ENCODE data around the gene STAB1. TPM values are rescaled to one million over a fixed set of nuclear protein-coding genes. Genes with fewer than 3 reads are reported as not detected.

STAB1 gene
- total RNA-seq, 2 donors from 2014 or later, result 46.5 to 62.6 TPM

DNA sequence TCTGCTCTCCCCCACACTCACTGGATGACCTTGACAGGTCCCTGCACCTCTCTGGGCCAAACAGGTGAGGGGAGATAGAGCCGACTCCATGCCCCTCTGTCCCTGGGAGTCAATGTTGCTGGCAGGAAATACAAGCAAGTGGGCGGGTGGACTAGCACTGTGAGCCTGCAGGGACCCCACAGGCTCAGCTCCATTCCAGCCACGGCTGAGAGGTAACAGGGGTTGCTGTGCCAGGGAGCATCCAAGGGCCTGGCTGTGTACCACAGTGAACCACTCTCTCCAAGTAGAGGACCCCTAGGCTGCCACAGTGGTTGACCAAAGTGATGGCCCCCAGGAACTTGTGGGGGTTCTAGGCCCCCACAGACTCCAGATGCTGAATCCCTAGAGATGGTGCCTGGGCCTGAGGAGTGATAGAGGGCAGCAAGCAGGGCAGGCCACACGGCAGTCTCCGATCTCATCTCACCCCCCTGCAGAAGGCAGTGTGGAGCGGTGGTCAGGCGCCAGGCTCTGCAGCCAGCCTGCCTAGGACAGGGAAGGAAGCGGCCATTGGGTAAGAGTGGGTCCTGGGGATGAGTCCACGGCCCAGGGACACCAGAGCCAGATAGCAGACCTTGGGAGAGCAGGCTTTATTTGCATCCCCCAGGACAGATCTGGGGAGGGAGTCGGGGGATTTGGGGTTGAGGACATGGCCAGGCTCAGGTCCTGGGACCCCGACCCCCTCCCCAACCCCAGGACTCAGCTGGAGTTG, 44.5 kb upstream of the STAB1 start:
- Histone ChIP-seq H3K27ac (peak overlapping the region; percentile 89 to 99), H3K4me1 (peaks cover 0 to 49% of the 10 kb centered on the region in 2 donors), H3K36me3 (peaks cover 29% of the 10 kb centered on the region), H3K9me3 (no peaks in the 10 kb centered on the region), H3K27me3 (no peaks in the 10 kb centered on the region), H3K4me3 (peak overlapping the region in 1 of 2 donors; percentile 57)
- TF ChIP-seq, protein P1, sequence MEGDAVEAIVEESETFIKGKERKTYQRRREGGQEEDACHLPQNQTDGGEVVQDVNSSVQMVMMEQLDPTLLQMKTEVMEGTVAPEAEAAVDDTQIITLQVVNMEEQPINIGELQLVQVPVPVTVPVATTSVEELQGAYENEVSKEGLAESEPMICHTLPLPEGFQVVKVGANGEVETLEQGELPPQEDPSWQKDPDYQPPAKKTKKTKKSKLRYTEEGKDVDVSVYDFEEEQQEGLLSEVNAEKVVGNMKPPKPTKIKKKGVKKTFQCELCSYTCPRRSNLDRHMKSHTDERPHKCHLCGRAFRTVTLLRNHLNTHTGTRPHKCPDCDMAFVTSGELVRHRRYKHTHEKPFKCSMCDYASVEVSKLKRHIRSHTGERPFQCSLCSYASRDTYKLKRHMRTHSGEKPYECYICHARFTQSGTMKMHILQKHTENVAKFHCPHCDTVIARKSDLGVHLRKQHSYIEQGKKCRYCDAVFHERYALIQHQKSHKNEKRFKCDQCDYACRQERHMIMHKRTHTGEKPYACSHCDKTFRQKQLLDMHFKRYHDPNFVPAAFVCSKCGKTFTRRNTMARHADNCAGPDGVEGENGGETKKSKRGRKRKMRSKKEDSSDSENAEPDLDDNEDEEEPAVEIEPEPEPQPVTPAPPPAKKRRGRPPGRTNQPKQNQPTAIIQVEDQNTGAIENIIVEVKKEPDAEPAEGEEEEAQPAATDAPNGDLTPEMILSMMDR (IDR thresholded peaks at IDR 0.05), result no peak
- no peak for DNase-seq (ENCODE audit: low spot score)

DNA sequence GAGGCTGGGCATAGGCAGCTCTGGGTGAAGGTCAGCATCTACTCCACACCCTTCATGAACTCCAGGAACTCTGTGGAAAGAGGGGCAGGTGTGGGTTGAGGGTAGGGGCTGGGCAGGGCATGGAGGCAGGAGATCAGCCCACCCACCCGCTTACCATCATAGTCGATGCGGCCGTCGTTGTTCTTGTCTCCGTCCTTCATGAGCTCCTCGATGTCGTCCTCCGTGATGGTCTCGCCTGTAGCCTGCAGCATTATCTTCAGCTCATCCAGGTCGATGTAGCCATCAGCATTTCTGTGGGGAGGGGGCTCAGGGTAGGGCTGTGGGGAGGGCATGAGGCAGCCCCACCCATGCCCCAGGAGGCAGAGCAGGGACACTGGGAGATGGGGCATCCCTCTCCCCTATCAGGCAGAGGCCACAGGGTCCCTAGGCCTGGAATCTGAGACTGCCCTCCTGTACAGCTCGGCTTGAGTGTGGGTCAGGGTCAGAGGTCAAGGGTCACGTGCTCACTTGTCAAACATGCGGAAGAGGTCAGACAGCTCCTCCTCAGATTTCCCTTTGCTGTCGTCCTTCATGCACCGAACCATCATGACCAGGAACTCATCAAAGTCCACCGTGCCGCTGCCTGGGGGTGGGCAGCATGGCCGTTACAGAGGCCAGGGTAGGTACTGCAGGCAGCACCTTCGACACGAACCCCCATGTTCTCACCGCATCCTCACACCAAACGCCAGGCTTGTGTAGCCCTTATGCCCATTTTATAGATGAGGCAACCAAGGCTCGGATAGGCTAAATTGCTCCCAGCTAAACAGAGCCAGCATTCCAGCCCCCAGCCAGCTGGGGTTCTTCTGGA, 43.7 kb upstream of the STAB1 start:
- TF ChIP-seq, protein P1 (IDR thresholded peaks at IDR 0.05), result no peak
- H3K27me3 ChIP-seq, result no peaks in the 10 kb centered on the region
- peaks cover 0 to 49% of the 10 kb centered on the region in 2 donors for H3K4me1 ChIP-seq
- no peak for DNase-seq (ENCODE audit: low spot score)
- no peaks in the 10 kb centered on the region for H3K9me3 ChIP-seq
- H3K36me3 ChIP-seq, result peaks cover 29% of the 10 kb centered on the region
- H3K27ac ChIP-seq, result peak overlapping the region; percentile 89 to 99
- peak overlapping the region; percentile 51 to 57 for H3K4me3 ChIP-seq

DNA sequence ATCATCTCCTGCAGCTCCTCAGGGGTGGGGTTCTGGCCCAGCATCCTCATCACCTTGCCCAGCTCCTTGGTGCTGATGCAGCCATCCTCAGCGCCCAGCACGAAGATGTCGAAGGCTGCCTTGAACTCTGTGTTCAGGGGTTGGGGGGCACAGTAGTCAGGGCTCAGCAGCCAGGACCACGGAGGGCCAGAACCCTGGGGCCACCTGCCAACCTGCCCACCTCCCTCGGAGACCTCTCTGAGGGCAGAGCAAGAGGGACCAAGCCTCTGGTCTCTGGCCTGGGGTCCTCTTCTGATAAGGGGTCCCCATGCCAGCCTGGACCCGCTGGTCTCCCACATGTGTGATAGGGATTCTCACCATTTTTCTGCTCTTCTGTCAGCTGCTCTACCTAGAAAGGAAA, 43.0 kb upstream of the STAB1 start:
- no peaks in the 10 kb centered on the region for H3K9me3 ChIP-seq
- H3K27ac ChIP-seq, result peak overlapping the region; percentile 89 to 99
- H3K36me3 ChIP-seq, result peaks cover 29% of the 10 kb centered on the region
- H3K4me1 ChIP-seq, result peaks cover 0 to 50% of the 10 kb centered on the region in 2 donors
- TF ChIP-seq, protein P1 (IDR thresholded peaks at IDR 0.05), result no peak
- peak overlapping the region; percentile 51 to 57 for H3K4me3 ChIP-seq
- no peak for DNase-seq (ENCODE audit: low spot score)
- H3K27me3 ChIP-seq, result no peaks in the 10 kb centered on the region

DNA sequence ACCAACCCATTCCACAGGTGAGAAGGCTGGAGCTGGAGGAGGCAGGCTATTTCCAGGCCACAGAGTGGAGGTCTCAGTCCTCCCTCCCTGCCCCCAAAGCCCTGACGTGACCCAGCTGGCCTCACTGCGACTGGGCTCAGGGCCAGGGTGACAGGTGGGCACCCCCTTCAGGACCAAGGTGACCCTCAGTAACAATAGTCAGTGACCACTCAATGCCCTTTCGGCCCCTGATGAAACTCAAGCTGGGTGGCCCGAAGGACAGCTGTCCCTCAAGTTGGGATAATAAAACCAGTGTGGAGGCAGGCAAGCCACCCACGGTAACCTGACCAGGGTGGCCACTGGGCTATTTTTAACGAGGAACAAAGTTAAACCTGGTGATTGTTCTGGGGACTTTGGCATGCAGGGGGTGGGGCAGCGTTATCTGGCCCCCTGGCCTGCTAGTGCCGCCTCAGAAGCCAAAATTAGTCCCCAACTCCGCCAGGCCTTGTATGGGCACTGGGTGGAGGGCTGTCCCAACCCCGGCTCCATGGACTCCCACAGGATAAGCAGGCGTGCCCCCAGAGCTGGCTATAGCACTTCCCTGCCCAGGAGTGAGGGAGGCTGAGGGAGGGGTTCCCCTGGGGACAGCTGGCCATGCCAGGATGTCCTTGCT, 42.4 kb upstream of the STAB1 start:
- Histone ChIP-seq H3K4me3 (peak overlapping the region; percentile 51 to 57), H3K4me1 (peaks cover 0 to 51% of the 10 kb centered on the region in 2 donors), H3K27me3 (no peaks in the 10 kb centered on the region), H3K36me3 (peaks cover 32% of the 10 kb centered on the region), H3K27ac (peak overlapping the region; percentile 89 to 99), H3K9me3 (no peaks in the 10 kb centered on the region)
- DNase-seq (ENCODE audit: low spot score), result no peak
- TF ChIP-seq, protein P1 (IDR thresholded peaks at IDR 0.05), result no peak

DNA sequence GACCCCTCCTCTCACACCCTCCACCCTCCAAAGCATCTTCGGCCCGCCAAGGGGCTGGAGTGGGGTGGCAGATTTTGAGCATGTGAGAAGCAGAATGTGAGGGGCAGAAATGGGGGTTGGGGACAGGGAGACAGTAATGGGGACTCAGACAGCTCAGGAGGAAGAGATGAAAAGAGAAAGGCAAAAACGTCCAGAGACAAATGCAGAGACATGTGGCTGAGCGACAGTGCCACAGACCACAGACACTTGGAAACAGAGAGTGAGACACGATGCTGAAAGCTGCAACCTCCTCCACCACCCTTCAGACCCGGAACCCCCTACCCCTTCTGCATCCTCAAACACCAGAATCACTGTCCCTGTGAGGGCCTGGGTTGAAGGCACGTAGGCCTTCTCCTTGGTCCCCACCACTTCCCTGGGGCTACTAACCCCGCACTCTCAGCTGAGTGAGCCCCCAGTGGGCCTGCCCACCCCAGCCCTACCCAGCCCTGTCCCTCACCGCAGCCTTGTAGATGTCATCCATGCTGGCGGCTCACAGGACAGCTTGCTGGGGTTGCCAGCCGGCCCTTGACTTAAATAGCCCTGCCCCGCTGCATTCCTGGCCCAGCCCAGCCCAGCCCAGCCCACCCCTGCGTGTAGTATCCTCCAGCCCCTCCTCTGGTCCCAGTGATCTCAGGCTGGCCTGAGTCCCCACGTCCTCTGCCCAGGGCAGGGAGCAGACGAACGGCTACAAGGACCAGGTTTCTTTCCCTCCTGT, 41.5 kb upstream of the STAB1 start, which contains the start of gene TNNC1:
TSS of gene TNNC1 (minus strand) at position 546 of the 754 bp plus-strand sequence. CDS start at position 520, 26 bp downstream.
- peaks cover 0 to 49% of the 10 kb centered on the region in 2 donors for H3K4me1 ChIP-seq
- no peaks in the 10 kb centered on the region for H3K9me3 ChIP-seq
- peaks cover 42% of the 10 kb centered on the region for H3K36me3 ChIP-seq
- DNase-seq (ENCODE audit: low spot score), result no peak
- peak within 1 kb of the TSS; percentile 89 to 99 for H3K27ac ChIP-seq
- H3K27me3 ChIP-seq, result no peaks in the 10 kb centered on the region
- TF ChIP-seq, protein P1 (IDR thresholded peaks at IDR 0.05), result no peak
- peak within 1 kb of the TSS; percentile 57 to 82 for H3K4me3 ChIP-seq

Data from right atrium auricular region (tissue), 2 donors.